Dermis microvascular lymphatic vessel endothelial cell (primary cell): ENCODE measurements around the gene EYS. TPM values are rescaled to one million over a fixed set of nuclear protein-coding genes. Genes with fewer than 3 reads are reported as not detected.
A peak's percentile ranks its signal among the peaks of the same experiment; 100 is the strongest.

ENCODE experiments used
- DNase-seq, 2 donors: peaks; one replicate each; pipeline versions ENCODE4 v3.0.0 to v3.0.0-alpha.2; 2010; ENCODE audit warnings: low read depth in 2 of 2
- total RNA-seq: library from RNA; depleted of rRNA; stranded (reverse); fragments of >200 nt; gene quantifications from 2 replicates; pipeline ENCODE4 v1.2.1, GENCODE V29; 2014

Gene EYS
- total RNA-seq, 1 donor from 2014 or later, result 0.13 TPM

DNA sequence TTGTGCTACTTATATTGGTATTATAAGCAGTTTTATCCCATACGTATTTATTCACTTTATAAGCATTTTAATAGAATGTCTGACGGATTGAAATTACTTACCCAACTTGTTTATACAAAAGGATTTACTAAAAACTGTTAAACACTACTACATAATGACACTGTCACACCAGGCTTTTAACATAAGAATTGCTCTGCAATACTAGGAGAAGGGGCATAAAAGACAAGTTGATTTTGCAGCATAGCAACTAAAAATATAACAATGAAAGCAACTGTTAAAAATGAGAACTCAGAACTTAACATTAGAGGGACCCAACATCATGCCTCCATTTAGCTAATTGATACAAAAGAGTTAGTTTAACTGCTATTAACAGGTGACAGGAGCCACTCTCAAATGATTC lies 1076.1 kb downstream of the EYS start:
- no peak for DNase-seq

DNA sequence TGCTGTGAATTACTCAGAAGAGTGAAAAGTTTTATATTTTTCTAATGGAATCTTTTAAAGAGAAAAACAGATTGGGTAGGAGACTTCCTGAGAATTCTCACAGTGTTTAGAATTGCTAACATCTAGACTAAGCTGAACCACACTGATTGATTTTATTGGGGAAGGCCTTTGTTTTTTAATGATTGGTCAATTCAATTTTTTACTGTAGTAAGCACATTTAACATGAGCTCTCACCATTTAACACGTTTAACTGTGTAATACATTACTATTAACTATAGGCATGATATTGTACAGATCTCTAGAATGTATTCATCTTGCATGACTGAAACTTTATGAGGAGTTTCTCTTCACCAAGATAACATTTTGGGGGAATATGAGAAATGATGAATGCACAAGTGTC lies 1084.1 kb downstream of the EYS start:
- DNase-seq, result no peak

DNA sequence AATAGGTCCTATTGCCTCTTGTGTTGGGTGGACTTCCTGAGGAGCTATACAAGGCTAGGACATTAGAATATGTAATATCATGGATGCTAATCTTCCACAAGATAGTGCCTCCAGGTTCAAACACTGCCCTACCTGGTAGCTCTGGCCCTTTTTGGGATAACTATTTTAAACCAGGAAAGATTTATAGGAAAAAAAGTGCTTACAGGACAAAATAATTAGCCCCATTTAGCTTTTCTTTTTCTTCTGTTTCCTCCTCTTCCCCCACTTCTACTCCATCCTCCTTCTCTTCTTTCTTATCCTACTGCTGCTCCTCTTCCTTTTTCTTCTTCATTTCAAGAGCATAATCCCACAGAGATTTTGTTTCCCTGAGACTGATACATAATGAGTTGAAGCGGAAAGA lies 1104.0 kb downstream of the EYS start:
- DNase-seq, result no peak

- no peak for DNase-seq
Observed at GRCh38 chr6:64591676-64592036, 1115.4 kb downstream of the EYS start.

DNA sequence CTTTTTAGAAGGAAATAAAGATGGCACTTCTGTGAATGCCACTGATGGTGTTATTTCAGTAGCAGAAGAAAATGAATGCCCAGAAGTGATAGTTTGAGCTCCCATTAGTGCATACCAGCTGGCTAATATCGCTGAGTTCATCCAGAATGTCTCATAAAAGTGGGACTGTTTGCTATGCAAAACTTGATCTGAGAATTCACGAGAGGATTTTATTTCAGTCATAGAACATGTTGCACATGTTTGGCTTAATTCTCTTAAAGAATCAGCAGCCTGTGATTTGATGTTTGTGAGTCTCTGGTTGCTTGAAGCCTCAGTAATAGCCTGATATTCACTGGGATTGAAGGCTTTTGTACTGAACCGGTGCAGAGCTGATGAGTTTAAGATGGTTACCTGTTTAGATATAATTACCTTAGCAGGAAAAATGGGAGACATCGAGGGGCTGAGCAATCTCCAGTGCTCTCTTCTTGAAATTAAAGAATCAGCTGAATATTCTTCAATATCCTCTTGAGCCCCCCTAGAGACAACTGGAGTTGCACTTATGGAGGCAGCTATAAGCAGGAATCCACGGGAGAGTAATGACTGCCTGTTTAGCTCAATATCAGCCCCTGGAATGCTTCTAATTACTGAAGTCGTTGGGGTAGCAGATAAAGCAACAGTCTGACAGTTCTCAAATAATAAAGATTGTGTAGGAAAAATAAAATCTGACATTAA lies 1115.9 kb downstream of the EYS start:
- no peak for DNase-seq

GRCh38 chr6:64589961-64590360 lies 1117.1 kb downstream of the EYS start:
- DNase-seq, result no peak

DNA sequence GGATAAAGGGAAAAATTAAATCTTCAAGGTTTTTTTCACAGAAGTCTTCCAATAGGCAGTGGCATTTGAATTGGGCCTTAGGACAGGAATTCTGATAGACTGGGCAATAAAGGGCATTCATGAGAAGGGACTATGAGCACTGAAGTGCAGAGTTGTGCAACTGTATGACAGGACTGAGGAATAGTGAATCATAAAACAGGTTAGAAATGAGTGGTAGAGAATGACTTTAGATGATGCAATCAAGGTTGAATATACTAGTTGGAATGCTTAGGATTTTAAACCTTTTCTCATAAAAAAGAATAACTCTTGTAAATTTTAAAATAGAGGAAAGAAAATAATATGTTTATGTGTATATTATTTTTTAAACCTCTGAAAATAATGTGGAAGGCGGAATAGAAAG lies 1126.7 kb downstream of the EYS start:
- no peak for DNase-seq

- DNase-seq, result no peak
Observed at GRCh38 chr6:64553249-64553786, 1153.7 kb downstream of the EYS start.

DNA sequence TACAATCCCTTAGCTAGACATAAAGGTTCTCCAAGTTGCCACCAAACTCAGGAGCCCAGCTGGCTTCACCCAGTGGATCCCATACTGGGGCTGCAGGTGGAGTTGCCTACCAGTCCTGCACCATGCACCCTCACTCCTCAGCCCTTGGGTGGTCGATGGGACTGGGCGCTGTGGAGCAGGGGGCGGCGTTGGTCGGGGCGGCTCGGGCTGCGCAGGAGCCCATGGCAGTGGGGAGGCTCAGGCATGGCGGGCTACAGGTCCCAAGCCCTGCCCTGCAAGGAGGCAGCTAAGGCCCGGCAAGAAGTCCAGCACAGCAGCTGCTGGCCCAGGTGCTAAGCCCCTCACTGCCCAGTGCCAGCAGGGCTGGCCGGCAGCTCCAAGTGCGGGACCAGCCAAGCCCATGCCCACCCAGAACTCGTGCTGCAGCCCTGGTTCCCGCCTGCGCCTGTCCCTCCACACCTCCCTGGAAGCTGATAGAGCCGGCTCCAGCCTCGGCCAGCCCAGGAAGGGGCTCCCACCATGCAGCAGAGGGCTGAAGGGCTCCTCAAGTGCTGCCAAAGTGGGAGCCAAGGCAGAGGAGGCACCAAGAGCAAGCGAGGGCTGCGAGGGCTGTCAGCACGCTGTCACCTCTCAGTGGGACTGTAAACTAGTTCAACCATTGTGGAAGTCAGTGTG lies 1159.3 kb downstream of the EYS start:
- DNase-seq, result no peak

GRCh38 chr6:64539917-64540316 lies 1167.1 kb downstream of the EYS start:
- no peak for DNase-seq

DNA sequence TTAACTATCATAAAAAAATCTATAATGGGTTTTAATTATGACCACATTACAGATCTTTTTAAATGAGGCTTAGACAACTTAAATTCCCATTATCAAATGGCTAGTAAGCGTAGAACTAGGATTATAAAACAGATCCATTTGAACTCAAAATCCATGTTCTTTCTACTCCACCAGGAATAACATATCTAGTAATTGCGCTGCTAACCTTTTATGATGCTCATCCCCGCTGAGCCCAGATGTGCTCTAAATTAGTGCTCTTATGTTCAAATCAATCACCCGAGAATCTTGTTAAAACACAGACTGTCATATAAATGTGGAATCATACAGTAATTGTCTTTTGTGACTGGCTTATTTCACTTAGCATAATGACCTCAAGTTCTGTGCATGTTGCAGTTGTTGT lies 1168.3 kb downstream of the EYS start:
- DNase-seq, result no peak

- no peak for DNase-seq
Observed at GRCh38 chr6:64527899-64528298, 1179.1 kb downstream of the EYS start.

GRCh38 chr6:64522859-64523258 lies 1184.2 kb downstream of the EYS start:
- DNase-seq, result no peak

GRCh38 chr6:64520050-64520449 lies 1187.0 kb downstream of the EYS start:
- peak in 1 of 2 donors; percentile 63 for DNase-seq

GRCh38 chr6:64516393-64516792 lies 1190.6 kb downstream of the EYS start:
- DNase-seq, result no peak

- DNase-seq, result no peak
Observed at GRCh38 chr6:64507661-64508060, 1199.4 kb downstream of the EYS start.

DNA sequence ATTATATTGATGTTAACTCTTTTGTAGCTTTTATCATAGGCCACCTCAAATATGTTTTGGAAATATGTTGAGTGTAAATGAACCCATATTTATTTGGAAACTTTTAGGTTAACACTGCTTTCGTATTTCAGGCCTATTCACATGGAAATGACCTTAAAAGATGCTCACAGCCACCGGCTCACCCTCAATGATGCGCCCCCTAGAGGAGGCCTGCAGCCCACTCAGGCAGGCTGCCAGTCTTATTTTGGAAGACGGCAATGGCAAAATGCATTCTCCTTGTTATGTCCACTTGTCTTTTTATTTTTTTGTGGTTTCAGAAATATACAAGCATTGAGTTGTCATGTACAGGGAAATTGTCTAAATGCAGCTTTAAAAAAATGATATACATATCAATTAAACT lies 1201.7 kb downstream of the EYS start:
- peak in 1 of 2 donors; percentile 3 for DNase-seq

GRCh38 chr6:64504503-64504902 lies 1202.5 kb downstream of the EYS start:
- DNase-seq, result peak in 1 of 2 donors; percentile 57

- peak in 1 of 2 donors; percentile 11 for DNase-seq
Observed at GRCh38 chr6:64502801-64503200, 1204.2 kb downstream of the EYS start.

DNA sequence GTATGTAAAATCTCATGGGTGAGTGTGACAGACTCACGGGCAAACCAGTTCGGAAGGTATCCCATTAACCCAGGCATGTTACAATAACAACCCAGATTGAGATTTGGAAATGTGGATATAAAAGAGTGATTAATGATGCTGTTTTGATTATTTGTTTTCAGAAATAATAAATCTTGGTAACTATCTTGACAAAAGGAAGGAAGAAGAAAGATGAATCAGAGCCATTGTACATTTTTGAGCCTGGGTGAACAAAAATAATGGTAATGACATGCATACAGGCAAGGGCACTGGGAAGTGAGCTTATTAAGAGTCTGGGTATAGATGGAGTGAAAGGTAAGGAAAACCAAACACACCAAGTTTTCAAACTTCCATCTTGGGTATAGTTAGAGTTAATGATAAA lies 1209.4 kb downstream of the EYS start:
- DNase-seq, result peak in 1 of 2 donors; percentile 50

GRCh38 chr6:64489763-64490162 lies 1217.3 kb downstream of the EYS start:
- no peak for DNase-seq

DNA sequence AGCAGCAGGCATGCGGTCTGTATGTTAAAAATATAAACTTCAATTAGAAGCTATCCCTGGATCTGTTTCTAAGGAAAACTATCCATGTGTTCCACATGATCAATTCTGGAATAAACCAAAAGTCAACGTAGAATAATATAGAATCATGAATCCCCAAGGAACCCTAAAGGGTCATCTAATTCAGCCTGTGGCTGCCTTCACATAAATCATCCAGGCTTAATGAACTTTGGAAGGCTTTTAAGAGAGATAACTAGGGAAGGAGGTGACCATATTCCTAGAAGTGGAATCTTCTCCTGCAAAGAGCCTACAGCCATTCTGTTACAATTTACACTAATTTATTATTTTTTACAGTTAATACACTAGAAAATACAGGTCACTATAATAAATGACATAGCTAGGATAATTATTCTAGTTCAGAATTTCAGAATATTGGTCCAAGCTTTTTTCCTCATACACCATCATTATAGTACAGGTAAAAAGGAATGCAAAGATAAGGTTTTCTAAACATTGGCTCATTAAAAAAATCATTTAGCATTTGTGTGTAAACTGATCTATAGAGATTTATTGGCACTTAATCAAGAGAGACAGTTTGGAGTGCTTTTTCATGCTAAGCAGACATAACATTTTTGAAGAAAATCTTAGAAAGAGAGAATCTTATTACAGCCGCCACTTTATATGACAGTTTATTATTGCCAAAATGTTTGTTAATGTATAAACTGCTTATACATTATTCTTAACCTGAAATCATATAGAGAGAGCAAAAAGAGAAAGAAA lies 1220.3 kb downstream of the EYS start:
- no peak for DNase-seq
